GM21737 (cell line): Measurements from ENCODE around the gene DOCK4.

Source experiments
- ATAC-seq: cut with Tn5 transposase; IDR thresholded peaks from one replicate; pipeline ENCODE4 v1.9.1; 2021; ENCODE audit warnings: mild to moderate bottlenecking, moderate library complexity; ENCODE audit not compliant: unreplicated experiment

DOCK4 gene

DNA sequence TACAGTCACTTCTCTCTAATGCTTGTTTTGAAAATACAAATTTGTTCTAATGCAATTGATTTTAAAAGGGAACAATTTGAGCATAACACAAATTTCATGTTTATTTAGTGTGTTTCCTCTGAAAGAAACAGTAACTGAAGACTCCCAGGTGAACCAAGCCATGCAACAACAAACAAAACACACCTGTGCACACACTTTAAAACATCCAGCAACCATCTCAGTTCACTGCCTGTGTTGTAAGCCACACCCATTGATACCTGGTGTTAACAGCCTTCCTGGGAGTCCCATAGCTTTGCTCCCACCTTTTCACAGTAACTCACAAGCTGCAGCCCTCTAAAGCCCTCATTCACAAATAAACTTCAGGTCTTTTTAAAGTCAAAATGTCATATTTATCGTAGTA, 89.3 kb downstream of the DOCK4 start:
- no peak for ATAC-seq

DNA sequence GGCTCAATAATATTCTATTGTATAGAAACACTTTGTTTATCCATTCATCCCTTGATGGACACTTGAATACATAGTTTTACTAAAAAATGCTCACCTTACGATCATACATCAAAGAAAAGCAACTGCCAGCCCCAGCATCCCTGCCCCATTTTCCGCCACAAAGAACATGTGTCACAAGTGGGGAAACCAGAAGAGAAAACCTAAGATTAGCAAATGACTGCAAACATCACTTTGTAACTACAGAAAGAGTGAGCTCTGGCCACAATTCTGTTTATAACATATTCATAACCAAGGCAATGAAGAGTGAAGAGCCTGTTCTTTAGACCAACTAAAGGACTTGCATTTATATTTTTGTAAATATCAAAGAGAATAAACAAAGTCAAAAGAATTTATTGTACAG, 89.8 kb downstream of the DOCK4 start:
- ATAC-seq: no peak

DNA sequence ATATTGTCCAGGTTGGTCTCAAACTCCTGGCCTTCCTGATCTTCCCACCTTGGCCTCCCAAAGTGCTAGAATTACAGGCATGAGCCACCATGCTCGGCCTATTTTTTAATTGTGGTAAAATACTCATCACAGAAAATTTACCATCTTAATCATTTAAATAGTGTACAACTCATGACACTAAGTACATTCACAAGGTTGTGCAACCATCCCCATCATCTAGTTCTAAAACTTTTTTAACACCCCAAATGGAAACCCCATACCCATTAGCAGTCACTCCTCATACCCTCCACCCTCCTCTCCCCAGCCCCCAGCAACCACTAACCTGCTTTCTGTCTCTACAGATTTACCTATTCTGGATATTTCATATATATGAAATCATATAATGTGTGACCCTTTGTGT, 90.3 kb downstream of the DOCK4 start:
- no peak for ATAC-seq

DNA sequence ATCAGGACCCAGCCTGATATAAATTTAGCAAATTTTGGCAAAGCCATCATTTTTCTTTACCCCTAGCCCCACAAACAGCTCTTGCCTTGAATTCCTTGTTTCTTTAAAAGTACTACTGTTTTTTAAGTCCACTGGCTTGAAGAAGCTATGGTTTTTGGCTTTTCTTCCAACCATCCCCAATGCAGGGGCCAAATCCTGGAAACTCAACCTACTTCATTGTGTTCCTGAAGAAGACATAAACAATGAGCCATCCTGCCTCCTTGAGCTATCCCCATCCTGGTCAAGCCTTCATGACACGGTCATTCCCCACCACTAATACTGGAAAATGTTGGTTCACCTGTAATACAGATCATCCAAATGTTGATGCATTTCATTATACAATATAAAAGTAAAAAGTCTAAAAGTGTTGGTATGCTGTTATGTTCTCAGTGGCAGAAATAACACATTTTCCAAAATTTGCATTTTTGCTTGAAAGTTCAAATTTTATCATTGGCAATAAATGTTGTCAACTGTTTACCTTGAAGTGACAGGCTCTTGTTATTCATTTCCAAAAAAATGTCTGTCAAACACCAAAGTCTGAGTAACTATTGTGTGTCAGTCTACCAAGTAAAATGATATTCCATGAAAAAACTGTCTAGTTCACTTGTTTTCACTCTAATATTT, 92.2 kb downstream of the DOCK4 start:
- ATAC-seq: no peak

DNA sequence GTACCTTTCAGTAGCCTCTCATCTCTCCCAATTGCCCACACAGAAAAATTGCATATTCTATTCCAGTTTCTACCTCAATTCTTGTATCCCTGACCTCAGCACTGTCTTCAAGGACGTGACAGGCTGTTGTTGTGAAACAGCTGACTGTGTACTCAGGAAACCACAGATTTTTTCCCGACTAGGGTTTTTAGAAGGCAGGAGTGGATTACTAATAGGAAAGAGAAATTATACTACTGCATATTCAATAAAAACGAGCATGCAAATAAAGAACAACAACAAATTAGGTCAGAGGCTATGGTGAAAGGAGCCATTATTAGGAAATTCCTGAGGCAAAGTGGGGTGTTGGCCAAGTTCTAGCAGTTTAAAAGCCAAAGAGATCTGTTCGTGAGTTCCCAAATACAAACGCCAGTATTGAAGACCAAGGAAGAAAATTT, 93.4 kb downstream of the DOCK4 start:
- ATAC-seq: no peak

DNA sequence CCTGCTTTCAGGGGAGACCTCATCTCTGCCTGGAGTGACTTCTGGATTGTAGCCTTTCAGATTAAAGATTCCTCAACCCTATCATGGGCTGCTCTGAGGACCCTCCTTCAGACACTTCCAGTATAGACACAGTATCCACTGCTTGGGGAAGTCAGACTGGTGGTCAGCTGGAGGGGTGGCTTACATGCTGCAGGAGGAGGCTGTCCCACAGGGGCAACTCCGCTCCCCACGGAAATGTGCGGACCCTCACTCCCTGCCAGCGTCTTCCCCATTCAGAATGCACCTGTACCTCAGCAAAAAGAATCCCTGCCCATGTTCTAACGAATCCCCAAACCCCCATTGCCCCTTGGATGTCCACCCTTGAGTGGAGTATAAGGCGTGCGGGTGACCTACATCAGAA, 95.5 kb downstream of the DOCK4 start:
- no peak for ATAC-seq

DNA sequence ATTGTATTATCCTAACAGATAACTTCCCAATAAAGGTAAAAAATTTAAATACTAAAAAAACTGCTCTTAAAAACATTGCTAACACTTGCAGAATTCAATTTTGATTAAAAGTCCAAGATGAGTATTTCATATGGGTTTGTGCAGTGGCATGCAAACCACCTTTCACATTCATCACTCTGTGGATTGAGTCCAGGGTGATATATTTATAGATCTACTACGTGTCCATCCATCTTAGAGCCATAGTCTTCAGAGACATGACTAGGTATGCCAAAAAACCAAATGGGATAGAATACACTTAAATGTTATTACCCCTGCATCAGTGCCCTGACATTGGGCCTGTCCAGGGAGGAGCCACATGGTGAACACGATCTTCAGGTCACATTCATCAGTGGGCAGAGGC, 96.0 kb downstream of the DOCK4 start:
- no peak for ATAC-seq

DNA sequence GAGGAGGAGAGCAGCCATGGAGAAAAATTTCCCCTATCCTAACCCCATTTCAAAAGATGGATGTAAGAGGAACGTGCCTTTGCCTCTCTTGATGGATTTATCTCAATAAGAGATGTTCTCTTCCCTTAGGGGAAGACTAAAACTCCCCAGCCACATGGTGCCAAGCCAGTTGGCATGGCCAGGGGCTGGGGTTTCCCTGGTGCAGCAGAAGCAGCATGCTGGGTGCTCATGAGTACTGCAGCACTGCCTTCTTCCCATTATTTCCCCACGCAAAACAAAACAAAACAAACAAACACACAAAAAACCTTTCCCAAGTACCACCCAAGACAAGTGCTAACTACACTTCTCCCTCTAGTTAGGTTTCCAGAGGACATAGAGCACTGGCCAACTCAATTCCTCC, 97.2 kb downstream of the DOCK4 start:
- ATAC-seq: no peak

DNA sequence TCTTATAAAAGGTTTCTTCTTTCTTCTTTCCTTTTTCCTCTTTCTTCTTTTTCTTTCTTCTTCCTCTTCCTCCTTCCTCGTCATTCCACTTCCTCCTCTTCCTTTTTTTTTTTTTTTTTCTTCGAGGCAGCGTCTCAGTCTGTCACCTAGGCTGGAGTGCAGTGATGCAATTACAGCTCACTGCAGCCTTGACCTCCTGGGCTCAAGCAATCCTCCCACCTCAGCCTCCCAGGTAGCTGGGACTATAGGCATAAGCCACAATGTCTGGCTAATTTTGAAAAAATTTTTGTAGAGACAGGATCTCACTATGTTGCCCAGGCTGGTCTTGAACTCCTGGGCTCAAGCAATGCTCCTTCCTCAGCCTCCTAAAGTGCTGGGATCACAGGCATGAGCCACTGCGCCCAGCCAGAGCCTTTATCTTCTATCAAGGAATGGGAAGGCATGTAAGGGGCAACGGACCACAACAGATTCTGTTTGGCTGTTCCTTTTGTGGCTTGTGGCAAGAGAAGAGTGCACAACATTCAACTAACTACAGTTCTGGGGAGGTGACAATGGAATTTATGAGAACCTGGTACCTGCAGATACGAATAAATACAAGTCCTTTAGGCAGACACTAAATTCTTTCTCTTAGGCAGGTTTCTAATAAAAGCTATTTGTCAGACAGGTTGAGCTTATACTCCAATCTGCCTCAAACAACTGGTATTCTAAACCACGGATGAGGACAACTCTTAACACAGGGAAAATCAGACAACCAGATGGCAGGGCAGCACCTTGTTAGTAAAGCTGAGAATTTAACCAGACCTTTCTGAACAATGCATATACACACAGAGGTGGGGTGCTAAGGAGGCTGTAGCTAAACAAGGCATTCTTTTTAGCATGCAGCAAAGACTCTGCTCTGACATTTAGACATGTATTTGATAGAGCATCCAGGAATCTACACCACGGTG, 100.3 kb downstream of the DOCK4 start:
- ATAC-seq: no peak

DNA sequence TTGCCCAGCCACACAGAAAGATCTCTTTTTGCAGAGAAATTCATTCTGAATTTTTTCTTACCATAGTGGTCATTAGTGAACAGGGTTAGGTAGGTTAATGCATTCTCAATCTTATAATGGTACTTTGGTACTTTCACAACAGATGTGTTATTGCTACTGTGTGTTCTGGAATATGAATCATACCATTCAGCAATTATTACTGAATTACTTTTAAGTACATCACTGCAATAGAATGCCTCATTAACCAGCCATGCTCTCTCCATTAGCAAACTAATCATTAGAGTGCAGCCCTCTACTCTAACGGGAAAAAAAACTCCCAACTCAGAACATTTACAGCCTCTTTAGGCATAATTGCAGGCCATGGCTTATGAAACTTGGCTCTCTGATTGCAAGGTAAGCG, 102.1 kb downstream of the DOCK4 start:
- ATAC-seq: no peak

DNA sequence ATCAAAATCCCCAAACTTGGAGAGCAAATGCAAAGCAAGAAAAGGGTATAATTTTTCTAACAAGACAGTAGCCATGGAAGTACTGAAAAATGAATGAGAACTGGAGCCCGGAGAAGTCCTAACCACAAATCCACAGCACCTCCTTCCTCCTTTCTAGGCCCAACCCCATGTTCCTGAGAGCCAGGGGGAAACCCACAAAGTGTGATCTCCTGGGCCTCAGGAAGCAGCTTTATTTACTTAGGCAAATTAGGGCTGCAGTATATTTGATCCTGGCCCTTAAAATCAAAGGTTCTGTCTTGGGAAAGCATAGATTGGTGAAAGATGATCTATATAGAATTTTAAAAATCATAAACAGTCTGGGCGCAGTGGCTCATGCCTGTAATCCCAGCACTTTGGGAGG, 103.0 kb downstream of the DOCK4 start:
- no peak for ATAC-seq

DNA sequence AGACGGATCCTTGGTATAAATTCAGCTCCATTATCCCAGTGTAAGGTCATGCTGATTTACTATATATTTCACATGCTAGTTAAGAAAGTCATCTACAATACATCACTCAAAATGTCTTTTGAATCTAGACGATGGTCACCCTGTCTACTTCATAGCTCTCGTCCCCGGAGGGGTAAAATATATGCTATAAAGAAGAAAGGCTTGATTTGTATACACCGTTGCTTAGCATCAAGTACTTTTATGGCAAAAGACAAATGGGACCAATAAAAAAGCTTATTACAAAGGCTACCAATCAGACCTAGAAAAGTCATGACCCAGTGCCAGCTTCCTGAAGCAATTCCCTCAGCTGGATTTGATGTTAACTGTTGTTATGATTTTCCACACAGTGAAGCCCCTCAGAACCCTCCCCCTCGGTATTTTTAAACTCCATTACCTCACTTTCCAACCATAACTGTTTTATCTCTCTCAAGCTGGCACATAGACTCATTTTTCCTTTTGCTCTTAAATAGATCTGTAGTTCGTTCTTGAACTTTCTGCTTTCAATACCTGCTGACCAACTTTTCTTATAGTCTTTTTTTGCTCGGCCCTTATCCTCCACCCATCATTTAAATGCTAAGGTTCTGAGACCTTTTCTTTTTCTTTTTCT, 104.9 kb downstream of the DOCK4 start:
- no peak for ATAC-seq

DNA sequence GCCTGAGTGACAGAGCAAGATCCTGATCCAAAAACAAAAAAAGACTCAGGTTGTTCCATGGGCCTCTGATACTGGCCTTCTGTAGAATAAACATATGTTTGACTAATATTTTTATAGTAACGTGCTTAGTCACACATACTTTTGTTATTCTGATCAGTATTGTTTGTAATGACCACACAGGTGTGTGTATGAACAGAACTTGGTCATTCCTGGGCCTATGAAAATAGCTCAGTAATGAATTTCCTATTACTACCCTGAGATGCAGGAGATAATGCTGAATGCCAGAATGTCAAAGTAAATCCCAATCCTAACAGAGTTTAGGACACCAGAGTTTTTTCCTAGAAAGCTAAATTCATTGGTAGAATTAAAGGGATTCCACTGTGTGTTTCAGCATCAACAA, 108.7 kb downstream of the DOCK4 start:
- ATAC-seq: no peak

DNA sequence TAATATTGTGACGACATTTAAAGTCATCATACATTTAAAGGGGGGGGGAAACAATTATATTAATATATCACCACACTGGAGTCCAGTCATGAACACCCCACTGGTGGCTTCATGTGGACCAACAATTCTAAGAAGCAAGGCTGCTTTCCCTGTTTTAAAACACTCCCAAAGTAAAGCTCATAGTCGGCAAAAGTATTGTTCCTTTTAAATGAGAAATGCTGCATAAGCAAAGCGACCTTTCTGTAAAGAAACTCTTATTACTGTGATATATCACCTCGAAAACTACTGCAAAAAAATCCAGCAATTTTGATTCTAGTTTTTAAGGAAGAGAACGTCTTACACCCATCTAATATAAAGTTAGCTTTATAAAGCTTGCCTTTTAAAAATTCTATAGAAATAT, 112.8 kb downstream of the DOCK4 start:
- ATAC-seq: no peak

DNA sequence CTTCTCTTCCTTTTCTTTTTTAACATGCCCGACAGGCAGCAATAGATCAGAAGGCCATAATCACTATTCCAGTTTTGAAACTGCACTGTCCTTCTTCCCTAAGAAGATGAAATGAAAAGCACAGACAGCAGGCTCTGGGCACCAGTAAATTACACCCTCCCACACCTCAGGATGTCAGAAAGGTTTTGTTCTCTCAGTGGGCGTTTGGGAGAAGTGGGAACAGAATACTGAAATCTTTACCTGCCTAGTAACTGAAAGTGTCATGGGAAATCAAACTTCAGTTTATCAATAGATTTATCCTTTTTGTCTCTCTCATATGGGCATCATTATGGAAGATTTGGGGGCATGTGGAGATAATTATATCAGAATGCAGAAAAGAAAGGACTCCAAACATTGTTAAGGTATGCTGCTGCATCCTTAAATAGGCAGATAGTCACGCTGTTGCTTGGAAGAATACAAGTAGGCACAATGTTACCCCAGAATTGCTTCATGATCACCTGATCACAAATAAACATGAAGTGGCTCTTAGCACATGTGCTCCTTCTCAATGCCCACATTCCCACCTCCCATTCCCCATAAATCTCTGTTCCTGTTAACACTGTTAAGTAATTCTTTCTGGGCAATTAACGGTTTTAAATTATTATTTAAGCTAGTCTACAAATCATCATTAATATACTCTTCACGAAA, 113.3 kb downstream of the DOCK4 start:
- no peak for ATAC-seq

DNA sequence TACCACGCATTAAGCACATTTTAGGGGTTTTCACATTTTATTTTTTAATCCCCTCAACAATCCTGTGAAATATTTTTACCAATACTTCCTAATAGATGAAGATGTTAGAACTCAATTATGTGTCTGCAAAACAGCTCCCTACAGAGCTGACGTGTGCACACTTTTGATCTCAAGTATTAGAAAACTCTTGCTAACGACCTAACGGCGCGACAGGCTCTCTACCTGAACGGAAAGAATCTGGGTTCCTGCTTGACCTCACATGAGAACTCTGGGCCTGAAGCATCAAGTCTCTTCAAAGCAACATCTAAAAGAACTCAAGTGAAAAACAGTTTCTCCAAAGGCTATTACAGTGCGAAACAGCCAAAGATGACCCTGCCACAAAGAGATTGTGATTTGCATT, 113.9 kb downstream of the DOCK4 start:
- no peak for ATAC-seq

DNA sequence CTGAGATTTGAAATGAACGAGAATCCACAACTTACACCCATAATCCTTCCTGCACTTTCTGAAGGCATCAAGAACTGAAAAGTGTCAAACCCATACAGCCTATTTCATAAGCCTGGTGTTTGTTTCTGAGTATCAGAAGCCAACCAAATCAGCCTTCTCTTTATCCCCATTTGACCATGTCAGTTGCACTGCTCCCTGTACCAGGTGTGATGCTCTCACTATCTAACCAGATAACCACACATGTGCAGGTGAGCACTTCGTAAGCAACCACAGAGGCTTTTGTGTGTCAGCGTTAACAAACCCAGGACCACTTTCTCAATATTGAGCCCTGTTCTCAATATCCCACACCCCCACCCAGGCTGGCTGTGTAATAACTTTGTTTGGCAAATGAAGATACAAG, 114.4 kb downstream of the DOCK4 start:
- ATAC-seq: no peak

DNA sequence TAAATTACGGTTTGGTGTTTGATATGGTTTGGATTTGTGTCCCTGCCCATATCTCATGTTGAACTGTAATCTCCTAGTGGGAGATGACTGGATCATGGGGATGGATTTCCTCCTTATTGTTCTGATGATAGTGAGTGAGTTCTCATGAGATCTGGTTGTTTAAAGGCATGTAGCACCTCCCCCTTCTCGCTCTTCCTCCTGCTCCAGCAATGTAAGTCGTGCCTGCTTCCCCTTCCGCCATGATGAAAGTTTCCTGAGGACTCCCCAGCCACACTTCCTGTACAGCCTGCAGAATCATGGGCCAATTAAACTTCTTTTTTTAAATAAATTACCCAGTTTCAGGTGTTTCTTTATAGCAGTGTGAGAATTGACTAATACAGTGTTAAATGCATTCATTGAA, 116.6 kb downstream of the DOCK4 start:
- ATAC-seq: no peak

DNA sequence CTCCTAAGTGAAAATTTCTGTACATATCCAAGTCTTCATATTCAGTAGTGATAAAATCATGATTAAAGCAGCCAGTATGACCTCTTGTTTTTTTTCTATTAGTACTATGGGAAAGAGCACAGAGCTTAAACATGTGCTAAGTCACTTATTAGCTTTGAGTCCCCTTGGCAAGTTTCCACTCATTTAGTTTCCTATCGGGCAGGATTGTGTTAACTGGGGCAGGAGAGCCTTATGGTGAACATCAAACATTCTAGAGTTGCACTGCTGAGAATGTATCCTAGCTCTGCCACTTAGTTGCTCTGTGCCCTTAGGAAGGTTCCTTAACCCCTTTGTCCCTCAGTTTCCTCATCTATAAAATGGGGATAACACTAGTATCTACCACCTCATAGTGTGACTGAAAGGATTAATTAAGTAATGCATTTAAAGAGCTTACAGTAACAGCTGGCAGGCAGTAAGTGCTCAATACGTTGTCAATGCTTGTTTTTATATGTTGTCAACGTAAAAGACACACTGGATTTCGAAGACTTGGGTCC, 117.6 kb downstream of the DOCK4 start:
- ATAC-seq: no peak

DNA sequence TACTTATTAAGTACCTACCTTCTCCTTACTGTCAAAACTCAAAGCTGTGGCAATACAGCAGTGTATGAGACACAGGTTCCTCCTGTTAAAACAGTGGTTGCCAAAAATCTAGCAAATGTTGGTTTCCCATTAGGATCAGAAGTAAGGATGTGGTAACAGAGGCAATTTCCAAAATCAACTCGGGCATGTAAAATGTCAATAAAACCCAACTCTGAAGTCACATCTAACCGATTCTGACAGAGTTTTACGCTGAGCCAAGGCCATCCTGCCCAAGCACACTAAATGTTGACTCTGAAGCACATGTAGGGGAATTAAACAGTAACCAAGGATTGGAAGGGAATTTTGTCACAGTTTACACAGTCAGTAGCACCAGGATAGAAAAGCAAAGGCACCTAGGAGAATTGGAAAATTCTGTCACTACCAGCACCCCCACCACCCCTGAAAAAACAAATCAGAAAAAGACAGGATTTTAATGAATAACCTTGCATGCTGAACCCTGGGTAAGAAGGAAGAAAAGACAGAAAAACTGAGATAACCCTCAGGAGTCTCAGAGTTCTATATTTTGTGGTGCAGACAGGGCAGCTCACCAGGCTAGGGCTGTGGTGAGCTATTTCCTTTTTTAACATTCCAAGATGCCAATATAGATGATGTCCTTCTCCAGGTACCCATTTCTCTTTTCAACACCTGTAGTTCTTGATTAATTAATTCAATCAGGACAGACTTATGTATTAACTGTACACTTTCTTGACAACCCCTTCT, 119.5 kb downstream of the DOCK4 start:
- no peak for ATAC-seq
